HepG2 (cell line): Measurements from ENCODE around the gene MAGI1. TPM values are rescaled to one million over a fixed set of nuclear protein-coding genes. Genes with fewer than 3 reads are reported as not detected.
A peak's percentile ranks its signal among the peaks of the same experiment; 100 is the strongest.

Source experiments
- ATAC-seq: fragments of 200-7000 bp; cut with Tn5 transposase; 3 replicates; pipeline ENCODE4 v1.9.1; 2020; ENCODE audit warnings: mild to moderate bottlenecking, moderate library complexity
- BruUV-seq: library from RNA; stranded (reverse); fragments of 400-500 nt; replicated peaks from 2 replicates; lab custom pipeline; 2021; lab: Mats Ljungman, UMichigan
- CTCF ChIA-PET: fragments of 300-600 bp; formaldehyde crosslinking; extraction: SDS; loops from one replicate; lab custom pipeline; 2021; ENCODE audit warnings: low total read pairs, inconsistent platforms, low intra/inter-chr PET ratio; lab: Yijun Ruan, JAX
- POLR2A ChIA-PET: fragments of 350-600 bp; sonication (Branson Sonifier 250); formaldehyde crosslinking; loops from one replicate; lab custom pipeline; 2020; ENCODE audit warnings: antibody characterized with exemption, inconsistent platforms; lab: Yijun Ruan, JAX
- DNase-seq: peaks from one replicate; pipeline ENCODE4 v3.0.0-alpha.2; 2015; ENCODE audit warnings: low spot score
- FAIRE-seq: peaks from 3 replicates; lab custom pipeline; 2011; peaks lifted over from hg19 to GRCh38; lab: Jason Lieb, UNC
- H2AFZ ChIP-seq: one replicate; pipeline ENCODE4 v1.6.1; 2011; ENCODE audit warnings: low read length, inconsistent platforms
- H3K27ac ChIP-seq: fragments of 300-600 bp; 3 replicates; pipeline ENCODE4 v1.8.0; 2011; ENCODE audit warnings: mixed run types, mild to moderate bottlenecking, mixed read lengths, low read length, inconsistent platforms; ENCODE audit not compliant: insufficient read depth; ENCODE audit errors: extremely low read length
- H3K27me3 ChIP-seq, 2 experiments: fragments of 200-600 bp in 1 of 2; 2 replicates in 1 of 2; 3 replicates in 1 of 2; pipeline versions ENCODE4 v1.6.0 to v1.8.0; 2011; ENCODE audit warnings: low read length in 2 of 2, mild to moderate bottlenecking in 2 of 2, moderate library complexity in 2 of 2, inconsistent platforms in 1 of 2; ENCODE audit not compliant: insufficient read depth in 2 of 2, control insufficient read depth in 1 of 2
- H3K36me3 ChIP-seq, 2 experiments: fragments of 200-600 bp in 1 of 2; replicated peaks in 1 of 2; 2 replicates in 1 of 2; 3 replicates in 1 of 2; pipeline versions ENCODE4 v1.5.1 to v1.8.0; 2011; ENCODE audit warnings: low read length in 2 of 2, inconsistent platforms in 1 of 2; ENCODE audit not compliant: insufficient read depth in 2 of 2, control insufficient read depth in 1 of 2
- H3K4me1 ChIP-seq: 2 replicates; pipeline ENCODE4 v1.5.1; 2012; ENCODE audit warnings: low read length, inconsistent platforms; ENCODE audit not compliant: insufficient read depth
- H3K4me2 ChIP-seq: 2 replicates; pipeline ENCODE4 v1.6.0; 2011; ENCODE audit warnings: low read depth, low read length, inconsistent platforms
- H3K4me3 ChIP-seq, 3 experiments: fragments of 200-600 bp in 1 of 3; sonication (generic), shearing (Covaris generic) in 1 of 3; replicated peaks in 1 of 3; 2 replicates each; pipeline ENCODE4 v1.5.1; 2011 to 2016; ENCODE audit warnings: low read length in 3 of 3, inconsistent platforms in 2 of 3, low read depth in 2 of 3, mild to moderate bottlenecking in 2 of 3, control low read depth in 1 of 3, mixed read lengths in 1 of 3; ENCODE audit not compliant: insufficient read depth in 1 of 3
- H3K79me2 ChIP-seq: one replicate; pipeline ENCODE4 v1.6.1; 2011; ENCODE audit warnings: low read length, inconsistent platforms; ENCODE audit not compliant: insufficient read depth
- H3K9ac ChIP-seq: 2 replicates; pipeline ENCODE4 v1.6.0; 2011; ENCODE audit warnings: mild to moderate bottlenecking, low read depth, low read length, inconsistent platforms; ENCODE audit not compliant: insufficient read depth
- H3K9me3 ChIP-seq: 2 replicates; pipeline ENCODE4 v1.5.1; 2012; ENCODE audit warnings: mild to moderate bottlenecking, low read length
- H4K20me1 ChIP-seq: 2 replicates; pipeline ENCODE4 v1.6.0; 2011; ENCODE audit warnings: inconsistent platforms, mild to moderate bottlenecking, low read length, moderate library complexity; ENCODE audit not compliant: insufficient read depth
- CREB1 ChIP-seq, 2 experiments: fragments of 450-650 bp in 1 of 2; IDR thresholded peaks; 2 replicates each; pipeline ENCODE4 v1.6.1; 2016 to 2017; ENCODE audit warnings: control low read depth in 1 of 2, mild to moderate bottlenecking in 1 of 2, missing compliant biosample characterization in 1 of 2, missing genetic modification characterization in 1 of 2
- ESRRA ChIP-seq: sonication (generic); formaldehyde crosslinking; IDR thresholded peaks from 2 replicates; pipeline ENCODE4 v1.5.1; 2020; ENCODE audit warnings: mild to moderate bottlenecking, low read depth, missing genetic modification reagents
- FOSL2 ChIP-seq: sonication (generic); formaldehyde crosslinking; IDR thresholded peaks from 2 replicates; pipeline ENCODE4 v1.4.0; 2020; ENCODE audit warnings: missing genetic modification reagents
- LCORL ChIP-seq, 2 experiments: fragments of 450-650 bp in 1 of 2; sonication (generic) in 1 of 2; formaldehyde crosslinking in 1 of 2; IDR thresholded peaks; 2 replicates each; pipeline versions ENCODE4 v1.5.0 to v1.6.1; 2017 to 2020; ENCODE audit warnings: antibody characterized with exemption in 1 of 2, missing genetic modification reagents in 1 of 2
- NR2F1 ChIP-seq, 2 experiments: fragments of 450-650 bp in 1 of 2; formaldehyde crosslinking in 1 of 2; IDR thresholded peaks; 2 replicates each; pipeline versions ENCODE4 v1.5.0 to v1.6.1; 2016 to 2020; ENCODE audit warnings: mild to moderate bottlenecking in 1 of 2, missing compliant biosample characterization in 1 of 2, missing genetic modification reagents in 1 of 2, moderate library complexity in 1 of 2
- RBM22 ChIP-seq: fragments of 200-400 bp; formaldehyde crosslinking; optimal IDR thresholded peaks from 2 replicates; pipeline ENCODE3; 2017; ENCODE audit warnings: mild to moderate bottlenecking, low read length, moderate library complexity
- ZNF333 ChIP-seq: sonication (generic); formaldehyde crosslinking; IDR thresholded peaks from 2 replicates; pipeline ENCODE4 v1.4.0; 2020; ENCODE audit warnings: mild to moderate bottlenecking, missing genetic modification reagents, borderline replicate concordance
- ZNF652 ChIP-seq: IDR thresholded peaks from 2 replicates; pipeline ENCODE4 v1.6.1; 2016; ENCODE audit warnings: low read depth, borderline replicate concordance
- WGBS: methylation state at CpG from one replicate; pipeline ENCODE4 v1.1.6; 2017; ENCODE audit warnings: low lambda C conversion rate; 5-methylcytosine and 5-hydroxymethylcytosine counted together
- in situ Hi-C: cut with HindIII; loops from 2 replicates; pipeline ENCODE4 v1.10.0; 2017; ENCODE audit warnings: low pct_unique_long_range_greater_than_20kb; ENCODE audit not compliant: extremely low pct_ligation_motif_present
- intact Hi-C: fragments of 100-400 bp; cut with micrococcal nuclease; formaldehyde crosslinking; loops from one replicate; pipeline ENCODE4 v1.10.0; 2022; ENCODE audit not compliant: unreplicated experiment
- polyA plus RNA-seq, 8 experiments: library from polyadenylated mRNA; depleted of rRNA in 3 of 8; stranded (reverse) in 7 of 8; unstranded in 1 of 8; fragments of >200 nt; fragmentation: Illumina TruSeq in 4 of 8; extraction: Trizol in 4 of 8; gene quantifications; 2 replicates each; pipeline versions ENCODE4 v1.2.1 to v1.2.3, GENCODE V29; 2011 to 2016; ENCODE audit warnings: low read depth in 4 of 8, missing spikeins in 1 of 8, mixed read lengths in 1 of 8; ENCODE audit not compliant: insufficient read depth in 1 of 8
- total RNA-seq, 5 experiments: library from RNA; depleted of rRNA; stranded (reverse); fragments of >200 nt; fragmentation: Illumina TruSeq; extraction: Trizol; gene quantifications; 2 replicates each; pipeline ENCODE4 v1.2.3, GENCODE V29; 2016; ENCODE audit warnings: low read depth in 1 of 5
- TF ChIP-seq, protein P1 (sequence below): IDR thresholded peaks from 2 replicates; pipeline ENCODE4 v1.4.0; 2020; ENCODE audit warnings: mild to moderate bottlenecking, missing genetic modification reagents

The MAGI1 gene
- total and polyA plus RNA-seq, 2 of the 13 experiments (the other 11 are each of a cell fraction or from before 2014, with no cell fraction given) = 22.2 to 26.0 TPM

DNA sequence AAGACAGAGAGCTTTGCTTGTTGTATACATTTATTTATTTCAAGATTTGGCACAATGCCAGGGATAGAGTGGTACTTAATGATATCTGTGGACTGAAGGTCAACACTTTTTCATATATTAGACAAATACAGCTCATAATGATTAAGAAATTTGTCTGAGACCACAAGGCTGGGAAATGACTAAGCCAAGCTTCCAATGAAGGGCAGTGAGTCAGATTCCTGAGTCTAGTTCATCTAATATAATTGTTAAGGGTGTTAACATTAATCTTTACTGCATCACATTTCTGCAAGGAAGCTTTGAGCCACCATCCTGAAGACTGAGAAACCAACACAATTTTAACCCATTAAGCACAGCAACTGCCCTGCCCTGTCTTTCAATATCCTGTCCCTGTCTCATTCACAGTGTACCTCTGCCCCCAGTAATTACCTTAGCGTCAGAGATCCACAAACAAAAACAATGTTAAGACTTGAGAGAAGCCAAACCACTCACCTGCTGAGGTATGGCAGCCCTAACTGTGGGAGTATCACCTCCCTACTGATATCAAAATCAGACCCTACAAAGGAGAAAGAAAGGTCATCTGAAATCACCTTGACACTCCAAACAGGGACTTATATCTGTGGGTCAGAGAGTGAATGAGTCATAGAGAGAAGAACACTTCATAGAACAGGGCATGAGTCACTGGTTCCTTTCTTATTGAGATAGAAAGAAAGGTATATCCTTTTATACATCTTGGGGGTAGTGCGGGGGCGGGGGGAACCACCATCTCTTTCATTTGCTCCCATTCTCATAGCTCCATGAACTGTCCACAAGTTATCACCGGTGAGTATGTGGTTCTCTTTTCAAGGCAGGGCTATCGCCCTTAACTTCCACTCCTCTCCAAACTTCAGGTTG is 74.7 kb downstream of the MAGI1 start:
- Histone ChIP-seq H3K9ac (no peak overlapping the region), H3K79me2 (peaks cover 70% of the 10 kb centered on the region), H3K9me3 (no peaks in the 10 kb centered on the region), H3K4me2 (no peak overlapping the region), H3K4me3 (no peak overlapping the region), H3K27ac (peak overlapping the region; percentile 23), H4K20me1 (0 out of 2 replicates have a peak, but pooled peaks cover 14% of the 10 kb centered on the region), H3K27me3 (no peaks in the 10 kb centered on the region), H2AFZ (no peak overlapping the region), H3K36me3 (no peaks in the 10 kb centered on the region), H3K4me1 (peaks cover 56% of the 10 kb centered on the region)
- DNase-seq = peak; percentile 47
- intact Hi-C loops (loop anchor here (5.0 kb wide), 2 partner anchors 173 to 177 kb away; no protein-coding TSS in a partner anchor), in situ Hi-C loops (no loop called here)
- ATAC-seq = peak; percentile 53
- WGBS = 82% methylated on average over 5 of the region's 5 CpGs
- ChIA-PET POLR2A (interaction anchor here (1.5 kb wide), 1 partner anchor 10 kb away, joined by 3 read pairs; no protein-coding TSS in a partner anchor), CTCF (no interaction called here)
- FAIRE-seq = no peak
- no TSS peak for BruUV-seq
- TF ChIP-seq ZNF333 (CRISPR knock-in tag) = no peak
- peak; percentile 42 for TF ChIP-seq CREB1 (IDR thresholded peaks at IDR 0.05)
- TF ChIP-seq CREB1 (CRISPR knock-in tag; IDR thresholded peaks at IDR 0.05) = no peak
- 0 out of 4 replicates have a peak, but pooled peaks of 1 of the 2 experiments have one; percentile 33 for TF ChIP-seq NR2F1 (CRISPR knock-in tag; IDR thresholded peaks at IDR 0.05)
- peak; percentile 70 for TF ChIP-seq ESRRA (CRISPR knock-in tag)
- TF ChIP-seq, protein P1, sequence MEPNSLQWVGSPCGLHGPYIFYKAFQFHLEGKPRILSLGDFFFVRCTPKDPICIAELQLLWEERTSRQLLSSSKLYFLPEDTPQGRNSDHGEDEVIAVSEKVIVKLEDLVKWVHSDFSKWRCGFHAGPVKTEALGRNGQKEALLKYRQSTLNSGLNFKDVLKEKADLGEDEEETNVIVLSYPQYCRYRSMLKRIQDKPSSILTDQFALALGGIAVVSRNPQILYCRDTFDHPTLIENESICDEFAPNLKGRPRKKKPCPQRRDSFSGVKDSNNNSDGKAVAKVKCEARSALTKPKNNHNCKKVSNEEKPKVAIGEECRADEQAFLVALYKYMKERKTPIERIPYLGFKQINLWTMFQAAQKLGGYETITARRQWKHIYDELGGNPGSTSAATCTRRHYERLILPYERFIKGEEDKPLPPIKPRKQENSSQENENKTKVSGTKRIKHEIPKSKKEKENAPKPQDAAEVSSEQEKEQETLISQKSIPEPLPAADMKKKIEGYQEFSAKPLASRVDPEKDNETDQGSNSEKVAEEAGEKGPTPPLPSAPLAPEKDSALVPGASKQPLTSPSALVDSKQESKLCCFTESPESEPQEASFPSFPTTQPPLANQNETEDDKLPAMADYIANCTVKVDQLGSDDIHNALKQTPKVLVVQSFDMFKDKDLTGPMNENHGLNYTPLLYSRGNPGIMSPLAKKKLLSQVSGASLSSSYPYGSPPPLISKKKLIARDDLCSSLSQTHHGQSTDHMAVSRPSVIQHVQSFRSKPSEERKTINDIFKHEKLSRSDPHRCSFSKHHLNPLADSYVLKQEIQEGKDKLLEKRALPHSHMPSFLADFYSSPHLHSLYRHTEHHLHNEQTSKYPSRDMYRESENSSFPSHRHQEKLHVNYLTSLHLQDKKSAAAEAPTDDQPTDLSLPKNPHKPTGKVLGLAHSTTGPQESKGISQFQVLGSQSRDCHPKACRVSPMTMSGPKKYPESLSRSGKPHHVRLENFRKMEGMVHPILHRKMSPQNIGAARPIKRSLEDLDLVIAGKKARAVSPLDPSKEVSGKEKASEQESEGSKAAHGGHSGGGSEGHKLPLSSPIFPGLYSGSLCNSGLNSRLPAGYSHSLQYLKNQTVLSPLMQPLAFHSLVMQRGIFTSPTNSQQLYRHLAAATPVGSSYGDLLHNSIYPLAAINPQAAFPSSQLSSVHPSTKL = 0 out of 2 replicates have a peak, but pooled peaks have one; percentile 11
- TF ChIP-seq FOSL2 = peak; percentile 68; the same call in 1 of the 2 replicates
- peak; percentile 81 for TF ChIP-seq LCORL (IDR thresholded peaks at IDR 0.05)
- no peak for TF ChIP-seq LCORL (CRISPR knock-in tag; IDR thresholded peaks at IDR 0.05)
- TF ChIP-seq ZNF652 (CRISPR knock-in tag) = peak; percentile 77; the same call in 1 of the 2 replicates
- TF ChIP-seq RBM22 = no peak
